HepG2 (cell line): ENCODE data around the gene KCNJ2. TPM values are rescaled to one million over a fixed set of nuclear protein-coding genes. Genes with fewer than 3 reads are reported as not detected.

ENCODE experiments used
- ATAC-seq: fragments of 200-7000 bp; cut with Tn5 transposase; 3 replicates; pipeline ENCODE4 v1.9.1; 2020; ENCODE audit warnings: mild to moderate bottlenecking, moderate library complexity
- BruUV-seq: library from RNA; stranded (reverse); fragments of 400-500 nt; replicated peaks from 2 replicates; lab custom pipeline; 2021; lab: Mats Ljungman, UMichigan
- CTCF ChIA-PET: fragments of 300-600 bp; formaldehyde crosslinking; extraction: SDS; loops from one replicate; lab custom pipeline; 2021; ENCODE audit warnings: low total read pairs, inconsistent platforms, low intra/inter-chr PET ratio; lab: Yijun Ruan, JAX
- POLR2A ChIA-PET: fragments of 350-600 bp; sonication (Branson Sonifier 250); formaldehyde crosslinking; loops from one replicate; lab custom pipeline; 2020; ENCODE audit warnings: antibody characterized with exemption, inconsistent platforms; lab: Yijun Ruan, JAX
- DNase-seq: peaks from one replicate; pipeline ENCODE4 v3.0.0-alpha.2; 2015; ENCODE audit warnings: low spot score
- FAIRE-seq: peaks from 3 replicates; lab custom pipeline; 2011; peaks lifted over from hg19 to GRCh38; lab: Jason Lieb, UNC
- H2AFZ ChIP-seq: one replicate; pipeline ENCODE4 v1.6.1; 2011; ENCODE audit warnings: low read length, inconsistent platforms
- H3K27ac ChIP-seq: fragments of 300-600 bp; 3 replicates; pipeline ENCODE4 v1.8.0; 2011; ENCODE audit warnings: mixed run types, mild to moderate bottlenecking, mixed read lengths, low read length, inconsistent platforms; ENCODE audit not compliant: insufficient read depth; ENCODE audit errors: extremely low read length
- H3K27me3 ChIP-seq, 2 experiments: fragments of 200-600 bp in 1 of 2; 2 replicates in 1 of 2; 3 replicates in 1 of 2; pipeline versions ENCODE4 v1.6.0 to v1.8.0; 2011; ENCODE audit warnings: low read length in 2 of 2, mild to moderate bottlenecking in 2 of 2, moderate library complexity in 2 of 2, inconsistent platforms in 1 of 2; ENCODE audit not compliant: insufficient read depth in 2 of 2, control insufficient read depth in 1 of 2
- H3K36me3 ChIP-seq, 2 experiments: fragments of 200-600 bp in 1 of 2; replicated peaks in 1 of 2; 2 replicates in 1 of 2; 3 replicates in 1 of 2; pipeline versions ENCODE4 v1.5.1 to v1.8.0; 2011; ENCODE audit warnings: low read length in 2 of 2, inconsistent platforms in 1 of 2; ENCODE audit not compliant: insufficient read depth in 2 of 2, control insufficient read depth in 1 of 2
- H3K4me1 ChIP-seq: 2 replicates; pipeline ENCODE4 v1.5.1; 2012; ENCODE audit warnings: low read length, inconsistent platforms; ENCODE audit not compliant: insufficient read depth
- H3K4me2 ChIP-seq: 2 replicates; pipeline ENCODE4 v1.6.0; 2011; ENCODE audit warnings: low read depth, low read length, inconsistent platforms
- H3K4me3 ChIP-seq, 3 experiments: fragments of 200-600 bp in 1 of 3; sonication (generic), shearing (Covaris generic) in 1 of 3; replicated peaks in 1 of 3; 2 replicates each; pipeline ENCODE4 v1.5.1; 2011 to 2016; ENCODE audit warnings: low read length in 3 of 3, inconsistent platforms in 2 of 3, low read depth in 2 of 3, mild to moderate bottlenecking in 2 of 3, control low read depth in 1 of 3, mixed read lengths in 1 of 3; ENCODE audit not compliant: insufficient read depth in 1 of 3
- H3K79me2 ChIP-seq: one replicate; pipeline ENCODE4 v1.6.1; 2011; ENCODE audit warnings: low read length, inconsistent platforms; ENCODE audit not compliant: insufficient read depth
- H3K9ac ChIP-seq: 2 replicates; pipeline ENCODE4 v1.6.0; 2011; ENCODE audit warnings: mild to moderate bottlenecking, low read depth, low read length, inconsistent platforms; ENCODE audit not compliant: insufficient read depth
- H3K9me3 ChIP-seq: 2 replicates; pipeline ENCODE4 v1.5.1; 2012; ENCODE audit warnings: mild to moderate bottlenecking, low read length
- H4K20me1 ChIP-seq: 2 replicates; pipeline ENCODE4 v1.6.0; 2011; ENCODE audit warnings: inconsistent platforms, mild to moderate bottlenecking, low read length, moderate library complexity; ENCODE audit not compliant: insufficient read depth
- EZH2 ChIP-seq: conservative IDR thresholded peaks from 2 replicates; pipeline ENCODE4 v1.6.1; 2012; ENCODE audit warnings: mild to moderate bottlenecking, low read depth, low read length, moderate library complexity
- HINFP ChIP-seq: sonication (generic); formaldehyde crosslinking; IDR thresholded peaks from 2 replicates; pipeline ENCODE4 v1.4.0; 2020; ENCODE audit warnings: low read depth, mild to moderate bottlenecking, missing genetic modification reagents
- KLF6 ChIP-seq: IDR thresholded peaks from 2 replicates; pipeline ENCODE4 v1.8.0; 2016; ENCODE audit warnings: missing biosample characterization, missing genetic modification reagents
- RNF219 ChIP-seq: sonication (generic); formaldehyde crosslinking; IDR thresholded peaks from 2 replicates; pipeline ENCODE4 v1.5.0; 2020; ENCODE audit warnings: mild to moderate bottlenecking, missing genetic modification reagents
- ZNF180 ChIP-seq: sonication (generic); formaldehyde crosslinking; IDR thresholded peaks from 2 replicates; pipeline ENCODE4 v1.4.0; 2020; ENCODE audit warnings: low read depth, missing genetic modification reagents, borderline replicate concordance
- ZNF589 ChIP-seq: sonication (generic); formaldehyde crosslinking; conservative IDR thresholded peaks from 2 replicates; pipeline ENCODE4 v1.8.0; 2022; ENCODE audit warnings: mild to moderate bottlenecking, moderate library complexity, missing genetic modification reagents
- ZSCAN20 ChIP-seq: sonication (generic); formaldehyde crosslinking; IDR thresholded peaks from 2 replicates; pipeline ENCODE4 v1.4.0; 2020; ENCODE audit warnings: missing genetic modification reagents, mild to moderate bottlenecking, borderline replicate concordance
- ZXDC ChIP-seq: sonication (generic); formaldehyde crosslinking; IDR thresholded peaks from 2 replicates; pipeline ENCODE4 v1.5.0; 2020; ENCODE audit warnings: mild to moderate bottlenecking, missing genetic modification reagents
- WGBS: methylation state at CpG from one replicate; pipeline ENCODE4 v1.1.6; 2017; ENCODE audit warnings: low lambda C conversion rate; 5-methylcytosine and 5-hydroxymethylcytosine counted together
- in situ Hi-C: cut with HindIII; loops from 2 replicates; pipeline ENCODE4 v1.10.0; 2017; ENCODE audit warnings: low pct_unique_long_range_greater_than_20kb; ENCODE audit not compliant: extremely low pct_ligation_motif_present
- intact Hi-C: fragments of 100-400 bp; cut with micrococcal nuclease; formaldehyde crosslinking; loops from one replicate; pipeline ENCODE4 v1.10.0; 2022; ENCODE audit not compliant: unreplicated experiment
- polyA plus RNA-seq, 8 experiments: library from polyadenylated mRNA; depleted of rRNA in 3 of 8; stranded (reverse) in 7 of 8; unstranded in 1 of 8; fragments of >200 nt; fragmentation: Illumina TruSeq in 4 of 8; extraction: Trizol in 4 of 8; gene quantifications; 2 replicates each; pipeline versions ENCODE4 v1.2.1 to v1.2.3, GENCODE V29; 2011 to 2016; ENCODE audit warnings: low read depth in 4 of 8, missing spikeins in 1 of 8, mixed read lengths in 1 of 8; ENCODE audit not compliant: insufficient read depth in 1 of 8
- total RNA-seq, 5 experiments: library from RNA; depleted of rRNA; stranded (reverse); fragments of >200 nt; fragmentation: Illumina TruSeq; extraction: Trizol; gene quantifications; 2 replicates each; pipeline ENCODE4 v1.2.3, GENCODE V29; 2016; ENCODE audit warnings: low read depth in 1 of 5
- TF ChIP-seq, protein P1 (sequence below): sonication (generic); IDR thresholded peaks from 2 replicates; pipeline ENCODE4 v1.6.1; 2016; ENCODE audit warnings: low read depth, borderline replicate concordance
- TF ChIP-seq, protein P2 (sequence below): IDR thresholded peaks from 2 replicates; pipeline ENCODE4 v1.6.1; 2012; ENCODE audit warnings: low read depth, low read length, improper control_type of control experiment

Gene KCNJ2
- total and polyA plus RNA-seq, 2 of the 13 experiments (the other 11 are each of a cell fraction or from before 2014, with no cell fraction given): not detected

DNA sequence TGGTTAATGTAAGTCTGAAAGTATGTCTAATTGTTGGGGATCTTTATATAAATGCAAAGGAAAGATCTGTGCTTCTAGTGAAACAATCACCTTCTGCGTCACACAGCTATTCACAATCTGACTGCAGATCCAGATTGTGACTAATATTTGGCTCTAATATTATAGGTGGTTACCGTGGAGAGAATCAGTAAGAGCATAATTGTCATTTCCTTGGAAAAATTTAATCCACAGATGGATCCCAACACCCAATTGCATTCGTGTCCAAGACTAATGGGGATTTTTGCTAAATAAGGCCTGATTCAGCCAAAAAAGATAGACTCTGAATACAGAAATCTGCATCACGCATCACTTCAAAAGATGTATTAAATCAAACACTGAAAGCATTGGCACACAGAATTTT lies 2.7 kb upstream of the KCNJ2 start:
- no peak overlapping the region for H3K9ac ChIP-seq
- H3K27ac ChIP-seq: no peak overlapping the region
- TF ChIP-seq HINFP (CRISPR knock-in tag) (no peak), ZNF180 (CRISPR knock-in tag) (no peak), EZH2 (no peak), KLF6 (CRISPR knock-in tag) (no peak), ZSCAN20 (no peak), ZXDC (CRISPR knock-in tag) (no peak), RNF219 (CRISPR knock-in tag) (no peak), ZNF589 (no peak)
- TF ChIP-seq, protein P1, sequence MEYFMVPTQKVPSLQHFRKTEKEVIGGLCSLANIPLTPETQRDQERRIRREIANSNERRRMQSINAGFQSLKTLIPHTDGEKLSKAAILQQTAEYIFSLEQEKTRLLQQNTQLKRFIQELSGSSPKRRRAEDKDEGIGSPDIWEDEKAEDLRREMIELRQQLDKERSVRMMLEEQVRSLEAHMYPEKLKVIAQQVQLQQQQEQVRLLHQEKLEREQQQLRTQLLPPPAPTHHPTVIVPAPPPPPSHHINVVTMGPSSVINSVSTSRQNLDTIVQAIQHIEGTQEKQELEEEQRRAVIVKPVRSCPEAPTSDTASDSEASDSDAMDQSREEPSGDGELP: no peak
- TF ChIP-seq, protein P2, sequence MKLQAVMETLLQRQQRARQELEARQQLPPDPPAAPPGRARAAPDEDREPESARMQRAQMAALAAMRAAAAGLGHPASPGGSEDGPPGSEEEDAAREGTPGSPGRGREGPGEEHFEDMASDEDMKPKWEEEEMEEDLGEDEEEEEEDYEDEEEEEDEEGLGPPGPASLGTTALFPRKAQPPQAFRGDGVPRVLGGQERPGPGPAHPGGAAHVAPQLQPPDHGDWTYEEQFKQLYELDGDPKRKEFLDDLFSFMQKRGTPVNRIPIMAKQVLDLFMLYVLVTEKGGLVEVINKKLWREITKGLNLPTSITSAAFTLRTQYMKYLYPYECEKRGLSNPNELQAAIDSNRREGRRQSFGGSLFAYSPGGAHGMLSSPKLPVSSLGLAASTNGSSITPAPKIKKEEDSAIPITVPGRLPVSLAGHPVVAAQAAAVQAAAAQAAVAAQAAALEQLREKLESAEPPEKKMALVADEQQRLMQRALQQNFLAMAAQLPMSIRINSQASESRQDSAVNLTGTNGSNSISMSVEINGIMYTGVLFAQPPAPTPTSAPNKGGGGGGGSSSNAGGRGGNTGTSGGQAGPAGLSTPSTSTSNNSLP: no peak
- TF ChIP-seq, all 625 proteins: peak for 0
- Histone ChIP-seq H3K36me3 (no peaks in the 10 kb centered on the region), H3K27me3 (peaks cover 0 to 34% of the 10 kb centered on the region in 2 experiments; a peak in 3 of 5 replicates), H2AFZ (no peak overlapping the region), H3K79me2 (no peaks in the 10 kb centered on the region), H3K4me1 (peaks cover 6% of the 10 kb centered on the region), H3K4me3 (no peak overlapping the region), H3K9me3 (no peaks in the 10 kb centered on the region), H4K20me1 (no peaks in the 10 kb centered on the region), H3K4me2 (no peak overlapping the region)
- intact Hi-C loops (no loop called here), in situ Hi-C loops (no loop called here)
- BruUV-seq: no TSS peak
- no peak for DNase-seq
- POLR2A ChIA-PET: no interaction called here
- 8% methylated on average over 4 of the region's 4 CpGs for WGBS
- CTCF ChIA-PET: no interaction called here
- FAIRE-seq: no peak
- no peak for ATAC-seq
